Erythroblast (primary cell): ENCODE results near the gene GNRHR.
"Not testable (repeated sequence)": the region's sequence is repeated elsewhere in the genome, so short reads cannot be mapped to it uniquely, and the experiment has no call there.

Experiments used
- GATA1 ChIP-seq: IDR thresholded peaks from 2 replicates; pipeline ENCODE4 v1.6.1; 2011; ENCODE audit warnings: low read depth, mild to moderate bottlenecking, control low read depth, low read length, moderate library complexity
- POLR2A ChIP-seq: IDR thresholded peaks from 2 replicates; pipeline ENCODE4 v1.6.1; 2011; ENCODE audit warnings: mild to moderate bottlenecking, low read length

GRCh38 chr4:67706682-67707081 is 47.5 kb downstream of the GNRHR start:
- TF ChIP-seq POLR2A, GATA1: not testable (repeated sequence)
